Measurements from ENCODE around the gene RNF213. TPM values are rescaled to one million over a fixed set of nuclear protein-coding genes. Genes with fewer than 3 reads are reported as not detected.
A peak's percentile ranks its signal among the peaks of the same experiment; 100 is the strongest.

RNF213 gene
- total RNA-seq, 1 donor from 2014 or later, result 47.3 TPM

GRCh38 chr17:80387071-80387470 lies 126.4 kb downstream of the RNF213 start:
- H3K36me3 Mint-ChIP-seq, result peaks cover 16% of the 10 kb centered on the region

GRCh38 chr17:80388175-80388574 lies 127.5 kb downstream of the RNF213 start:
- no peak for DNase-seq (ENCODE audit: extremely low spot score, unreplicated experiment)
- no peak overlapping the region for H3K4me3 Mint-ChIP-seq
- no peak overlapping the region for H3K27ac Mint-ChIP-seq
- peaks cover 16% of the 10 kb centered on the region for H3K36me3 Mint-ChIP-seq
- no peak for TF ChIP-seq CTCF (conservative IDR thresholded peaks at IDR 0.05)
- H3K27me3 Mint-ChIP-seq, result no peaks in the 10 kb centered on the region
- no peaks in the 10 kb centered on the region for H3K4me1 Mint-ChIP-seq (ENCODE audit: unreplicated experiment)
- no peaks in the 10 kb centered on the region for H3K9me3 Mint-ChIP-seq

More at GRCh38 chr17:80387071-80387470, 126.4 kb downstream of the RNF213 start:
- TF ChIP-seq CTCF (conservative IDR thresholded peaks at IDR 0.05), result no peak
- DNase-seq (ENCODE audit: extremely low spot score, unreplicated experiment), result no peak
- no peaks in the 10 kb centered on the region for H3K4me1 Mint-ChIP-seq (ENCODE audit: unreplicated experiment)
- H3K27ac Mint-ChIP-seq, result no peak overlapping the region
- no peaks in the 10 kb centered on the region for H3K9me3 Mint-ChIP-seq
- no peak overlapping the region for H3K4me3 Mint-ChIP-seq
- no peaks in the 10 kb centered on the region for H3K27me3 Mint-ChIP-seq

DNA sequence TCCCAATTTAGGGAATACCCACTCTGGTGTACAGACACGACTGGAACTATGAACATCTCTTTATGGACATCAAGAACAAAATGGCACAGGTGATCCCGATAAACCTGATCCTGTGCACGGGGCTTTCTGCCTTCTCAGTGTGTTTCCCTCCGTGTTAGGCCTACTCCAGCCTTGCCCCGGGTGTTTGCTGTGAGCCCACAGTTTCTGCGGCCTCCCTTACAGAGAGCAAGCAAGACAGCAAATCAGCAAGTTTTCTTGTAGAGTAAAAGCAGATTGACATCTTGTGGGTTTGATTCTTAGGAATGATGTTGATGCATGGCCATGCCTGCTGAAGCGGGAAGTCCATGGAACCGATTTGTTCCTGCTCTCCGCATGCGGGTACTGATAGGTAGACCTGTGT lies 127.9 kb downstream of the RNF213 start:
- no peak for TF ChIP-seq CTCF (conservative IDR thresholded peaks at IDR 0.05)
- Mint-ChIP-seq H3K4me3 (no peak overlapping the region), H3K27ac (no peak overlapping the region), H3K9me3 (no peaks in the 10 kb centered on the region), H3K4me1 (ENCODE audit: unreplicated experiment) (no peaks in the 10 kb centered on the region), H3K36me3 (peaks cover 13% of the 10 kb centered on the region), H3K27me3 (no peaks in the 10 kb centered on the region)
- DNase-seq (ENCODE audit: extremely low spot score, unreplicated experiment), result no peak

DNA sequence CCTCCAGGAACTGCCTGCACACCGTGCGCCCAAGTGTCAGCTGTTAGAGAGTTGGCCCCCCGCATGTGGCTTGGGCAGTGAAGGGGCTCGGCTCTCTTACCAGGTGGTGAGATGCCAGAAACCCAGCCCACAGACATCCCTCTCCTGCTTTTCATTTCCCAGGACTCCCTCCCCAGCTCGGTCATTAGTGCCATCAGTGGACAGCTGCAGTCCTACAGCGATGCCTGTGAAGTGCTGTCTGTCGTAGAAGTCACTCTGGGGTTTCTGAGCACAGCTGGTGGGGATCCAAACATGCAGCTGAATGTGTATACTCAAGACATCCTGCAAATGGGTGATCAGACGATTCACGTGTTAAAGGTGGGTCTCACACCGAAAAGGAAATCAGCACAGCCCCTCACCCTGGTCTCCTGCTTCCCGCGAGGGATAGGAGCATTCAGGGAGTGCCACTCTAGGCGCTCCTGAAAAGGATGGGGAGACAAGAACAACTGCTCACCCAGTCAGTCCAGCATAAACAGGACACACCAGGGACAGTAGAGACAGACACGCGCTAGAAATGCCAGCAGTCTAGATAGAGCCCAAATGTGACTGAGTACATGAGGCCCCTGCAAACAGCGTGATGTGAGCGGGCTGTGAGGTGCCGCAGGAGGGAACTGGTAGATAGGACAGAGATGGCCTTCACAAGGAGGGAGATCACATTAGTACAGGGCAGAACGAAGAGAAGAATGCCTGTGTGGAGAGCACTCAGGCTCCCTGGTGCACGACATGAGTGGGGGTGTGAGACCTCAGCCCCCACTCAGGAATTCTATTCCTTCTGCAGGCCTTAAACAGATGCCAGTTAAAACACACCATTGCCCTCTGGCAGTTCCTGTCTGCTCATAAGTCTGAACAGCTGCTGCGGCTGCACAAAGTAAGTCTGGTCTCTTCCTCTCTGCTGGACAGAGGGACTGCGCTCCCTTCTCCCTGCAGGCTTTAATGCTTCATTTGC lies 128.7 kb downstream of the RNF213 start:
- peaks cover 10% of the 10 kb centered on the region for H3K36me3 Mint-ChIP-seq
- H3K27ac Mint-ChIP-seq, result peak overlapping the region; percentile 54
- no peak for DNase-seq (ENCODE audit: extremely low spot score, unreplicated experiment)
- no peaks in the 10 kb centered on the region for H3K9me3 Mint-ChIP-seq
- TF ChIP-seq CTCF (conservative IDR thresholded peaks at IDR 0.05), result no peak
- H3K4me3 Mint-ChIP-seq, result no peak overlapping the region
- no peaks in the 10 kb centered on the region for H3K4me1 Mint-ChIP-seq (ENCODE audit: unreplicated experiment)
- no peaks in the 10 kb centered on the region for H3K27me3 Mint-ChIP-seq

DNA sequence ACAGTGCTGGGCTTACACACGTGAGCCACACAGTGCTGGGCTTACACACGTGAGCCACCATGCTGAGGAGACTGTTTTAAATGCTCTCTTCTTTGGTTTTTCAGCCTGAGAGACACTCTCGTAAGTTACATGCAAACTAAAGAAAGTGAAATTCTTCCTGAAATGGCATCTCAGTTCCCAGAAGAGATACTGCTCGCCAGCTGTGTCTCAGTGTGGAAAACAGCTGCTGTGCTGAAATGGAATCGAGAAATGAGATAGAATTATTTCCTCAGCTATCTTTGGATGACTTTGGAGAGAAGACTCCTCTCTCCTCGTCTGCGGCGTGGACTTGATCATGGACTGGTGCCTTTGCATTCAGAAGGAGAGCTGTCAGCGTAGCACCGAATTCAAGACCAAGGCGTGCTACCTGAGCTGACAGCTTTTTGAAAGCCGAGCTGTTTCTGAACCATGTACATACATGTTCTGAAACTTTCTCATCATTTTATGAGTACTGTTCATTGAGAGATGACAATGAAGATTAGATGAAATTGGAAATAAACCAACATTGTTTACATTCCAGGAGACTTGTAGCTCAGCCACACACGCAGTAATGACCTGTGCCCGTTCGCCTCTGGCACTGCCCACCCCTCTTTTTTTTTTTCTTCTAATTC lies 132.7 kb downstream of the RNF213 start:
- Mint-ChIP-seq H3K4me1 (ENCODE audit: unreplicated experiment) (peaks cover 4% of the 10 kb centered on the region), H3K27ac (no peak overlapping the region), H3K9me3 (no peaks in the 10 kb centered on the region), H3K36me3 (peaks cover 5% of the 10 kb centered on the region), H3K27me3 (no peaks in the 10 kb centered on the region), H3K4me3 (no peak overlapping the region)
- no peak for TF ChIP-seq CTCF (conservative IDR thresholded peaks at IDR 0.05)
- no peak for DNase-seq (ENCODE audit: extremely low spot score, unreplicated experiment)

Measured in type B pancreatic cell (in vitro differentiated cells).